K562 (cell line): ENCODE data around the gene PTCHD4. TPM values are rescaled to one million over a fixed set of nuclear protein-coding genes. Genes with fewer than 3 reads are reported as not detected.

Source experiments
- ATAC-seq: fragments of 200-7000 bp; cut with Tn5 transposase; 3 replicates; pipeline ENCODE4 v1.9.1; 2020; ENCODE audit warnings: moderate library complexity
- BruUV-seq: library from RNA; stranded (reverse); fragments of 400-500 nt; replicated peaks from 2 replicates; lab custom pipeline; 2021; lab: Mats Ljungman, UMichigan
- CTCF ChIA-PET: fragments of 300-600 bp; formaldehyde crosslinking; extraction: SDS; loops from one replicate; lab custom pipeline; 2021; ENCODE audit warnings: low intra/inter-chr PET ratio; lab: Yijun Ruan, JAX
- POLR2A ChIA-PET: fragments of 300-600, 350-650 bp; sonication (Branson Sonifier 250); formaldehyde crosslinking; extraction: SDS; loops from one replicate; lab custom pipeline; 2021; ENCODE audit warnings: antibody characterized with exemption, inconsistent platforms; lab: Yijun Ruan, JAX
- DNase-seq, 4 experiments: peaks; one replicate each; pipeline versions ENCODE4 v3.0.0 to v3.0.0-alpha.2; 2011 to 2018; ENCODE audit warnings: low spot score in 3 of 4, mixed read lengths in 3 of 4; ENCODE audit errors: extremely low read depth in 1 of 4
- FAIRE-seq: peaks from 2 replicates; lab custom pipeline; 2011; peaks lifted over from hg19 to GRCh38; lab: Jason Lieb, UNC
- H2AFZ ChIP-seq: 2 replicates; pipeline ENCODE4 v1.6.0; 2011; ENCODE audit warnings: low read depth, low read length, control low read depth, inconsistent platforms
- H3K27ac ChIP-seq: fragments of 200-600 bp; 3 replicates; pipeline ENCODE4 v1.8.0; 2011; ENCODE audit warnings: low read depth, mild to moderate bottlenecking, control low read depth, inconsistent platforms, low read length, moderate library complexity, mixed read lengths; ENCODE audit errors: extremely low read depth
- H3K27me3 ChIP-seq, 2 experiments: fragments of 300-600 bp in 1 of 2; 2 replicates in 1 of 2; 3 replicates in 1 of 2; pipeline versions ENCODE4 v1.6.0 to v1.8.0; 2011; ENCODE audit warnings: inconsistent platforms in 2 of 2, low read length in 2 of 2, mild to moderate bottlenecking in 1 of 2, mixed read lengths in 1 of 2, moderate library complexity in 1 of 2; ENCODE audit not compliant: control insufficient read depth in 2 of 2, insufficient read depth in 2 of 2
- H3K36me3 ChIP-seq: fragments of 300-600 bp; 3 replicates; pipeline ENCODE4 v1.8.0; 2011; ENCODE audit warnings: mild to moderate bottlenecking, low read length, inconsistent platforms; ENCODE audit not compliant: control insufficient read depth, insufficient read depth
- H3K4me1 ChIP-seq, 2 experiments: fragments of 200-600 bp in 1 of 2; replicated peaks in 1 of 2; 2 replicates in 1 of 2; 3 replicates in 1 of 2; pipeline versions ENCODE4 v1.5.1 to v1.8.0; 2011; ENCODE audit warnings: inconsistent platforms in 2 of 2, low read length in 2 of 2, mild to moderate bottlenecking in 1 of 2, mixed read lengths in 1 of 2, moderate library complexity in 1 of 2; ENCODE audit not compliant: control insufficient read depth in 2 of 2, insufficient read depth in 2 of 2
- H3K4me2 ChIP-seq: 2 replicates; pipeline ENCODE4 v1.6.1; 2011; ENCODE audit warnings: low read length, control low read depth, inconsistent platforms, mixed read lengths; ENCODE audit not compliant: insufficient read depth
- H3K4me3 ChIP-seq: fragments of 200-600 bp; sonication (generic), shearing (Covaris generic); 2 replicates; pipeline ENCODE4 v1.5.1; 2016; ENCODE audit warnings: control low read depth, inconsistent platforms
- H3K79me2 ChIP-seq: fragments of 200-600 bp; 3 replicates; pipeline ENCODE4 v1.8.0; 2011; ENCODE audit warnings: low read length, inconsistent platforms; ENCODE audit not compliant: control insufficient read depth, insufficient read depth
- H3K9ac ChIP-seq, 2 experiments: 2 replicates each; pipeline versions ENCODE4 v1.6.0 to v1.6.1; 2011; ENCODE audit warnings: low read depth in 2 of 2, low read length in 2 of 2, control low read depth in 1 of 2, inconsistent platforms in 1 of 2, mild to moderate bottlenecking in 1 of 2, mixed read lengths in 1 of 2; ENCODE audit not compliant: insufficient read depth in 1 of 2
- H3K9me1 ChIP-seq: one replicate; pipeline ENCODE4 v1.6.0; 2011; ENCODE audit warnings: inconsistent platforms, mild to moderate bottlenecking, low read length, moderate library complexity; ENCODE audit not compliant: control insufficient read depth, insufficient read depth
- H3K9me3 ChIP-seq: replicated peaks from 2 replicates; pipeline ENCODE4 v1.5.1; 2011; ENCODE audit warnings: low read depth, low read length, inconsistent platforms; ENCODE audit not compliant: control insufficient read depth, insufficient read depth
- H4K20me1 ChIP-seq: replicated peaks from 2 replicates; pipeline ENCODE4 v1.6.1; 2011; ENCODE audit warnings: low read length, inconsistent platforms, mixed read lengths; ENCODE audit not compliant: control insufficient read depth, insufficient read depth
- ARID1B ChIP-seq: fragments of 450-650 bp; IDR thresholded peaks from 2 replicates; pipeline ENCODE4 v1.6.1; 2016; ENCODE audit warnings: antibody characterized with exemption, mild to moderate bottlenecking, inconsistent platforms
- EGR1 ChIP-seq: fragments of 450-650 bp; conservative IDR thresholded peaks from 2 replicates; pipeline ENCODE4 v1.6.1; 2017; ENCODE audit warnings: mild to moderate bottlenecking
- FOXJ3 ChIP-seq: sonication (generic); formaldehyde crosslinking; IDR thresholded peaks from 2 replicates; pipeline ENCODE4 v1.4.0; 2020; ENCODE audit warnings: mild to moderate bottlenecking, missing genetic modification reagents
- GABPB1 ChIP-seq: sonication (generic); formaldehyde crosslinking; IDR thresholded peaks from 2 replicates; pipeline ENCODE4 v1.8.0; 2022; ENCODE audit warnings: mild to moderate bottlenecking, missing genetic modification reagents
- HDAC1 ChIP-seq, 2 experiments: fragments of 450-650 bp; IDR thresholded peaks; 2 replicates each; pipeline ENCODE4 v1.6.1; 2016 to 2017; ENCODE audit warnings: inconsistent platforms in 1 of 2, mild to moderate bottlenecking in 1 of 2, moderate library complexity in 1 of 2
- MAFK ChIP-seq: IDR thresholded peaks from 2 replicates; pipeline ENCODE4 v1.6.1; 2011; ENCODE audit warnings: low read length, improper control_type of control experiment
- NR4A1 ChIP-seq, 2 experiments: fragments of 250-450 bp in 1 of 2; fragments of 450-650 bp in 1 of 2; sonication (Bioruptor Pico) in 1 of 2; IDR thresholded peaks; 2 replicates each; pipeline versions ENCODE4 v1.4.0 to v1.6.1; 2016 to 2020; ENCODE audit warnings: mild to moderate bottlenecking in 2 of 2, missing compliant biosample characterization in 1 of 2, missing genetic modification characterization in 1 of 2, moderate library complexity in 1 of 2
- PHB ChIP-seq: fragments of 250-450 bp; sonication (Bioruptor Pico); IDR thresholded peaks from 2 replicates; pipeline ENCODE4 v1.5.0; 2021
- PRPF4 ChIP-seq: fragments of 200-400 bp; formaldehyde crosslinking; IDR thresholded peaks from one replicate; pipeline ENCODE4 v1.6.1; 2017; ENCODE audit warnings: low read length, low read depth, mild to moderate bottlenecking; ENCODE audit not compliant: insufficient read depth, poor library complexity, severe bottlenecking
- RBM22 ChIP-seq: fragments of 200-400 bp; formaldehyde crosslinking; IDR thresholded peaks from 2 replicates; pipeline ENCODE4 v1.6.1; 2018; ENCODE audit warnings: low read length, low read depth; ENCODE audit not compliant: poor library complexity, severe bottlenecking
- SMARCA5 ChIP-seq: fragments of 450-650 bp; IDR thresholded peaks from 2 replicates; pipeline ENCODE4 v1.6.1; 2016
- SOX6 ChIP-seq: fragments of 450-650 bp; IDR thresholded peaks from 2 replicates; pipeline ENCODE4 v1.6.1; 2014; ENCODE audit warnings: mild to moderate bottlenecking
- STAT5B ChIP-seq: fragments of 250-450 bp; sonication (Bioruptor Pico); IDR thresholded peaks from 2 replicates; pipeline ENCODE4 v1.8.0; 2021; ENCODE audit warnings: mild to moderate bottlenecking, inconsistent platforms
- TEAD1 ChIP-seq, 2 experiments: fragments of 450-650 bp in 1 of 2; sonication (generic) in 1 of 2; formaldehyde crosslinking; IDR thresholded peaks; 2 replicates each; pipeline versions ENCODE4 v1.4.0 to v1.8.0; 2020 to 2022; ENCODE audit warnings: mild to moderate bottlenecking in 2 of 2, missing genetic modification reagents in 1 of 2
- THRA ChIP-seq: fragments of 450-650 bp; IDR thresholded peaks from 2 replicates; pipeline ENCODE4 v1.6.1; 2017; ENCODE audit warnings: mild to moderate bottlenecking, moderate library complexity
- ZNF23 ChIP-seq: fragments of 250-450 bp; sonication (Bioruptor Pico); IDR thresholded peaks from 2 replicates; pipeline ENCODE4 v1.4.0; 2020; ENCODE audit warnings: mild to moderate bottlenecking
- ZNF316 ChIP-seq: fragments of 450-650 bp; IDR thresholded peaks from 2 replicates; pipeline ENCODE4 v1.6.1; 2016
- ZNF431 ChIP-seq: sonication (generic); formaldehyde crosslinking; IDR thresholded peaks from 2 replicates; pipeline ENCODE4 v1.8.0; 2022; ENCODE audit warnings: mild to moderate bottlenecking, missing genetic modification reagents
- ZNF551 ChIP-seq: fragments of 250-450 bp; sonication (Bioruptor Pico); IDR thresholded peaks from 2 replicates; pipeline ENCODE4 v1.5.0; 2021; ENCODE audit warnings: mild to moderate bottlenecking, moderate library complexity
- WGBS: fragments of 100-300 bp; shearing (Covaris generic); methylation state at CpG from one replicate; pipeline ENCODE4 v1.1.6; 2016; ENCODE audit warnings: low coverage, mixed read lengths; ENCODE audit not compliant: insufficient coverage; ENCODE audit errors: missing lambda C conversion rate; 5-methylcytosine and 5-hydroxymethylcytosine counted together
- in situ Hi-C: fragments of 300-500 bp; cut with MboI; formaldehyde crosslinking; loops from 4 replicates; pipeline ENCODE4 v1.15.0; 2018; ENCODE audit warnings: inconsistent platforms, mixed read lengths
- intact Hi-C: fragments of 100-400 bp; cut with micrococcal nuclease; formaldehyde crosslinking; loops from 2 replicates; pipeline ENCODE4 v1.14.2; 2022
- polyA plus RNA-seq, 8 experiments: library from polyadenylated mRNA; depleted of rRNA in 4 of 8; stranded (reverse) in 5 of 8; unstranded in 3 of 8; fragments of >200 nt; fragmentation: Nextera tagmentation in 2 of 8; fragmentation: Illumina TruSeq in 1 of 8; extraction: Ambion mirVana in 2 of 8; extraction: Trizol in 1 of 8; gene quantifications; 2 replicates each; pipeline versions ENCODE4 v1.2.1 to v1.2.3, GENCODE V29; 2011 to 2014; ENCODE audit warnings: inconsistent platforms in 1 of 8, missing spikeins in 1 of 8
- total RNA-seq, 7 experiments: library from RNA; depleted of rRNA in 6 of 7; stranded (reverse); fragments of >200 nt in 6 of 7; fragmentation: Illumina TruSeq in 2 of 7; extraction: Trizol in 2 of 7; gene quantifications; 2 replicates each; pipeline versions ENCODE4 v1.2.1 to v1.2.3, GENCODE V29; 2011 to 2021; ENCODE audit warnings: low replicate concordance in 1 of 7

The PTCHD4 gene
- total and polyA plus RNA-seq, 9 of the 15 experiments (the other 6 are each of a cell fraction or from before 2014, with no cell fraction given), result not detected

GRCh38 chr6:48075181-48075580, 35.8 kb downstream of the PTCHD4 start (continued):
- TF ChIP-seq MAFK, result no peak
- TF ChIP-seq SOX6, result no peak
- TF ChIP-seq STAT5B (CRISPR knock-in tag), result no peak
- TF ChIP-seq PRPF4, result no peak
- no peak for TF ChIP-seq ZNF316
- no peak for TF ChIP-seq EGR1
- no peak for TF ChIP-seq RBM22
- TF ChIP-seq TEAD1 (CRISPR knock-in tag; IDR thresholded peaks at IDR 0.05), result no peak
- TF ChIP-seq FOXJ3 (CRISPR knock-in tag), result no peak

DNA sequence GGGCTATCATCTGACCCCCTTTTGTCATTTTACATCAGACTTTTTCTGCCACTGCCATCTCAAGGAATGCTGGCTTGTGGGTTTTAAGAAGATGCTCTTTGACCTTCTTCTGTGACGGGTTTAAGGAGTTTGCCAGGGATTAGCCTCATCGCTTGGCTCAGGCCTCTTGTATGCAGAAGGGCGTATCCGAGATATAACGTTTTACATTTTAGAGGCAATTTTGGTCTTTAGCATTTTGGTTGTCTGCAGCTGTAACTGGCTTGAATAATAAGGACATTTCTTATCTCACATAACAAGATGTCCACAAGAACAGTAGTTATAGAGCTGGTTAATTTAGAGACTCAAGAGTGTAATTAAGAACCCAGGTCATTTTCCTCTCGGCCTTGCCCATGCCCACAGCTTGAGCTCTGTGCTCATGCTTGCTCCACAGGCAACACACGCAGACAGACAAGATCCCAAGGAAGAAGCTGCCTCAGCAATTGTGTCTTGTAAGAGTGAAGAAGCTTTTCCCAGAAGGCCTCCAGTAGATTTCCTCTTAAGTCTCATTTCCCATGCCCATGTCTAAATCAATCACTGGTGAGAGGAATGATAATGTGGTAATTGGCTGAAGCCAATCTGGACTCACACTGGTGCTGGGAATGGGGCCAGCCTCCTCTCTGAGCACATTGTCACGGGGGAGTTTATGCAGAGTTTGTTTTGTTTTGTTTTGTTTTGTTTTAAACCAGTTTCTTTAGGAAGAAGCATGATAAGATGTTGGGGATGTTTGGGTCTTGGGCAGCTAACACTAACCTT, 36.8 kb downstream of the PTCHD4 start:
- CTCF ChIA-PET, result no interaction called here
- intact Hi-C loops (no loop called here), in situ Hi-C loops (no loop called here)
- WGBS, result under 1% methylated on average over 8 of the region's 8 CpGs
- POLR2A ChIA-PET, result interaction anchor here (0.7 kb wide), 1 partner anchor 265 kb away, joined by 3 read pairs; no protein-coding TSS in a partner anchor
- BruUV-seq, result no TSS peak
- no peak overlapping the region for H3K9ac ChIP-seq
- H3K9me3 ChIP-seq, result no peaks in the 10 kb centered on the region
- H3K79me2 ChIP-seq, result no peaks in the 10 kb centered on the region
- H3K27me3 ChIP-seq, result no peaks in the 10 kb centered on the region
- H3K4me3 ChIP-seq, result no peak overlapping the region
- H2AFZ ChIP-seq, result no peak overlapping the region
- H4K20me1 ChIP-seq, result no peaks in the 10 kb centered on the region
- FAIRE-seq (no peak), DNase-seq (no peak), ATAC-seq (no peak)
- no peaks in the 10 kb centered on the region for H3K9me1 ChIP-seq
- TF ChIP-seq ZNF23 (CRISPR knock-in tag) (no peak), PHB (CRISPR knock-in tag) (no peak), ZNF431 (CRISPR knock-in tag) (no peak), ZNF551 (CRISPR knock-in tag) (no peak), HDAC1 (IDR thresholded peaks at IDR 0.05) (no peak), ARID1B (no peak), SMARCA5 (no peak), NR4A1 (CRISPR knock-in tag; IDR thresholded peaks at IDR 0.05) (no peak), NR4A1 (tag; IDR thresholded peaks at IDR 0.05) (no peak), THRA (no peak), GABPB1 (no peak)
- H3K4me1 ChIP-seq, result no peaks in the 10 kb centered on the region
- no peaks in the 10 kb centered on the region for H3K36me3 ChIP-seq
- no peak overlapping the region for H3K4me2 ChIP-seq
- no peak overlapping the region for H3K27ac ChIP-seq
